SK-N-SH (cell line): ENCODE measurements around the gene KCNJ16. TPM values are rescaled to one million over a fixed set of nuclear protein-coding genes. Genes with fewer than 3 reads are reported as not detected.

Source experiments
- CTCF ChIA-PET: fragments of 300-600, 350-600 bp; formaldehyde crosslinking; extraction: SDS; loops from one replicate; lab custom pipeline; 2021; lab: Yijun Ruan, JAX
- POLR2A ChIA-PET: fragments of 350-600 bp; sonication (Branson Sonifier 250); formaldehyde crosslinking; extraction: SDS; loops from one replicate; lab custom pipeline; 2020; ENCODE audit warnings: antibody characterized with exemption, inconsistent platforms; lab: Yijun Ruan, JAX
- DNase-seq: peaks from one replicate; pipeline ENCODE4 v3.0.0; 2012
- H2AFZ ChIP-seq: fragments of 200-600 bp; sonication (generic); 2 replicates; pipeline ENCODE4 v1.8.1; 2016; ENCODE audit warnings: antibody characterized with exemption, mild to moderate bottlenecking, low read depth
- H3F3A ChIP-seq: fragments of 200-600 bp; sonication (generic); replicated peaks from 2 replicates; pipeline ENCODE3; 2016; ENCODE audit warnings: antibody characterized with exemption, mild to moderate bottlenecking; ENCODE audit not compliant: insufficient read depth
- H3K27ac ChIP-seq, 2 experiments: fragments of 200-500 bp in 1 of 2; fragments of 200-600 bp in 1 of 2; sonication (Bioruptor generic) in 1 of 2; sonication (generic), shearing (Covaris generic) in 1 of 2; 2 replicates each; pipeline versions ENCODE4 v1.5.1 to v1.6.1; 2014 to 2016; ENCODE audit warnings: low read depth in 2 of 2, inconsistent platforms in 1 of 2, low read length in 1 of 2, mild to moderate bottlenecking in 1 of 2, mixed read lengths in 1 of 2
- H3K27me3 ChIP-seq: fragments of 200-600 bp; sonication (generic), shearing (Covaris generic); 2 replicates; pipeline ENCODE4 v1.6.1; 2016; ENCODE audit warnings: mixed run types; ENCODE audit not compliant: insufficient read depth
- H3K36me3 ChIP-seq, 2 experiments: fragments of 200-500 bp in 1 of 2; fragments of 200-600 bp in 1 of 2; sonication (Bioruptor generic) in 1 of 2; sonication (generic) in 1 of 2; replicated peaks in 1 of 2; 2 replicates each; pipeline versions ENCODE3 to v1.5.1; 2014 to 2016; ENCODE audit warnings: low read length in 1 of 2, mild to moderate bottlenecking in 1 of 2; ENCODE audit not compliant: insufficient read depth in 2 of 2, control insufficient read depth in 1 of 2
- H3K4me1 ChIP-seq, 2 experiments: fragments of 200-500 bp in 1 of 2; fragments of 200-600 bp in 1 of 2; sonication (Bioruptor generic) in 1 of 2; sonication (generic), shearing (Covaris generic) in 1 of 2; 2 replicates each; pipeline versions ENCODE4 v1.5.1 to v1.6.1; 2014 to 2016; ENCODE audit warnings: low read depth in 1 of 2, low read length in 1 of 2, mixed run types in 1 of 2; ENCODE audit not compliant: insufficient read depth in 2 of 2, control insufficient read depth in 1 of 2
- H3K4me2 ChIP-seq: fragments of 200-600 bp; sonication (generic), shearing (Covaris generic); 2 replicates; pipeline ENCODE4 v1.6.1; 2017; ENCODE audit warnings: mixed run types
- H3K4me3 ChIP-seq, 2 experiments: fragments of 200-500 bp in 1 of 2; fragments of 200-600 bp in 1 of 2; sonication (Bioruptor generic) in 1 of 2; sonication (generic), shearing (Covaris generic) in 1 of 2; 2 replicates each; pipeline versions ENCODE4 v1.5.1 to v1.8.1; 2014 to 2016; ENCODE audit warnings: low read depth in 2 of 2, inconsistent platforms in 1 of 2, low read length in 1 of 2, mild to moderate bottlenecking in 1 of 2, mixed read lengths in 1 of 2, moderate library complexity in 1 of 2
- H3K79me2 ChIP-seq: fragments of 200-600 bp; sonication (generic); 2 replicates; pipeline ENCODE4 v1.8.1; 2017; ENCODE audit warnings: mild to moderate bottlenecking; ENCODE audit not compliant: insufficient read depth
- H3K9ac ChIP-seq: fragments of 200-600 bp; sonication (generic); 2 replicates; pipeline ENCODE4 v1.6.1; 2017; ENCODE audit warnings: mixed run types
- H3K9me2 ChIP-seq: fragments of 200-600 bp; sonication (generic); 2 replicates; pipeline ENCODE4 v1.6.1; 2017; ENCODE audit warnings: mixed run types
- H3K9me3 ChIP-seq: fragments of 200-600 bp; sonication (generic); 2 replicates; pipeline ENCODE4 v1.6.1; 2017; ENCODE audit warnings: mixed run types, mild to moderate bottlenecking, moderate library complexity
- H4K20me1 ChIP-seq: fragments of 200-600 bp; sonication (generic); 2 replicates; pipeline ENCODE4 v1.6.1; 2017; ENCODE audit warnings: mild to moderate bottlenecking, mixed run types; ENCODE audit not compliant: insufficient read depth
- CHD2 ChIP-seq: fragments of 150-350 bp; IDR thresholded peaks from 2 replicates; pipeline ENCODE4 v1.6.1; 2018; ENCODE audit warnings: low read length; ENCODE audit not compliant: partially characterized antibody
- ELF1 ChIP-seq: IDR thresholded peaks from 2 replicates; pipeline ENCODE4 v1.4.0; 2012
- FOXJ3 ChIP-seq: sonication (generic); formaldehyde crosslinking; IDR thresholded peaks from 2 replicates; pipeline ENCODE4 v1.5.1; 2020; ENCODE audit warnings: mild to moderate bottlenecking, missing genetic modification reagents
- FOXM1 ChIP-seq: IDR thresholded peaks from 2 replicates; pipeline ENCODE4 v1.4.0; 2012; ENCODE audit warnings: low read depth, mild to moderate bottlenecking
- GABPA ChIP-seq: IDR thresholded peaks from 2 replicates; pipeline ENCODE4 v1.4.0; 2012; ENCODE audit warnings: low read depth, mild to moderate bottlenecking
- GATA2 ChIP-seq: sonication (generic); formaldehyde crosslinking; IDR thresholded peaks from 2 replicates; pipeline ENCODE4 v1.5.0; 2020; ENCODE audit warnings: mild to moderate bottlenecking, missing genetic modification reagents
- IRF3 ChIP-seq: fragments of 150-350 bp; IDR thresholded peaks from 2 replicates; pipeline ENCODE4 v1.6.1; 2016; ENCODE audit warnings: mild to moderate bottlenecking, low read depth, low read length
- JUND ChIP-seq: IDR thresholded peaks from 2 replicates; pipeline ENCODE4 v1.4.0; 2012
- MAX ChIP-seq: IDR thresholded peaks from 2 replicates; pipeline ENCODE4 v1.4.0; 2012; ENCODE audit warnings: low read depth
- NFIC ChIP-seq: IDR thresholded peaks from 2 replicates; pipeline ENCODE4 v1.4.0; 2012; ENCODE audit warnings: borderline replicate concordance
- PBX3 ChIP-seq: IDR thresholded peaks from 2 replicates; pipeline ENCODE4; 2012
- POLR2AphosphoS5 ChIP-seq: IDR thresholded peaks from 2 replicates; pipeline ENCODE4 v1.6.1; 2012; ENCODE audit warnings: low read depth, low read length
- RAD21 ChIP-seq: IDR thresholded peaks from 2 replicates; pipeline ENCODE4 v1.6.1; 2012; ENCODE audit warnings: mild to moderate bottlenecking, low read length
- RCOR1 ChIP-seq: fragments of 150-350 bp; IDR thresholded peaks from 2 replicates; pipeline ENCODE4 v1.6.1; 2017; ENCODE audit warnings: antibody characterized with exemption, low read length
- RFX5 ChIP-seq: IDR thresholded peaks from 2 replicates; pipeline ENCODE4 v1.6.1; 2012; ENCODE audit warnings: mild to moderate bottlenecking, improper control_type of control experiment, low read length
- RXRA ChIP-seq: IDR thresholded peaks from 2 replicates; pipeline ENCODE4 v1.4.0; 2012; ENCODE audit warnings: low read depth, mild to moderate bottlenecking, borderline replicate concordance
- SMC3 ChIP-seq: IDR thresholded peaks from 2 replicates; pipeline ENCODE4 v1.6.1; 2012; ENCODE audit warnings: low read depth, low read length, improper control_type of control experiment
- TCF12 ChIP-seq: IDR thresholded peaks from 2 replicates; pipeline ENCODE4 v1.4.0; 2012
- TEAD4 ChIP-seq: IDR thresholded peaks from 2 replicates; pipeline ENCODE4 v1.4.0; 2012; ENCODE audit warnings: mild to moderate bottlenecking, borderline replicate concordance; ENCODE audit not compliant: insufficient read depth
- USF1 ChIP-seq: IDR thresholded peaks from 2 replicates; pipeline ENCODE4 v1.4.0; 2012; ENCODE audit warnings: low read depth, borderline replicate concordance
- USF2 ChIP-seq: fragments of 150-350 bp; IDR thresholded peaks from 2 replicates; pipeline ENCODE4 v1.6.1; 2017; ENCODE audit warnings: antibody characterized with exemption, low read length, low read depth, borderline replicate concordance
- ZBTB33 ChIP-seq: IDR thresholded peaks from 2 replicates; pipeline ENCODE4 v1.4.0; 2012; ENCODE audit warnings: low read depth, borderline replicate concordance
- WGBS: methylation state at CpG from one replicate; pipeline ENCODE4 v1.1.6; 2017; ENCODE audit warnings: low lambda C conversion rate; 5-methylcytosine and 5-hydroxymethylcytosine counted together
- polyA plus RNA-seq, 3 experiments: library from polyadenylated mRNA; depleted of rRNA; stranded (reverse); fragments of >200 nt; gene quantifications; 2 replicates each; pipeline ENCODE4 v1.2.3, GENCODE V29; 2012

The KCNJ16 gene
- polyA plus RNA-seq, 1 of the 3 experiments (the other 2 are of a cell fraction) = not detected

GRCh38 chr17:70059649-70060048 is 15.4 kb upstream of the KCNJ16 start (continued):
- TF ChIP-seq ZBTB33 = no peak
- no peak for TF ChIP-seq RCOR1
- TF ChIP-seq MAX = no peak
- no peak for TF ChIP-seq FOXM1
- no peak for TF ChIP-seq ELF1
- no peak for TF ChIP-seq SMC3

GRCh38 chr17:70060415-70060814 is 14.6 kb upstream of the KCNJ16 start:
- ChIA-PET POLR2A (no interaction called here), CTCF (no interaction called here)
- Histone ChIP-seq H3K4me1 (no peaks in the 10 kb centered on the region), H4K20me1 (no peaks in the 10 kb centered on the region), H2AFZ (no peak overlapping the region), H3K79me2 (no peaks in the 10 kb centered on the region), H3K9ac (no peak overlapping the region), H3F3A (no peaks in the 10 kb centered on the region), H3K9me2 (no peaks in the 10 kb centered on the region), H3K4me3 (no peak overlapping the region), H3K27ac (peak overlapping the region in 1 of 2 experiments; percentile 9; a peak in 1 of 4 replicates), H3K4me2 (no peak overlapping the region), H3K36me3 (no peaks in the 10 kb centered on the region), H3K9me3 (no peaks in the 10 kb centered on the region), H3K27me3 (no peaks in the 10 kb centered on the region)
- no peak for DNase-seq
- 58% methylated on average over 2 of the region's 2 CpGs for WGBS
- TF ChIP-seq TCF12 (peak; percentile 46; the same call in 1 of the 2 replicates), MAX (no peak), NFIC (peak; percentile 52)

- POLR2A ChIA-PET = no interaction called here
- Histone ChIP-seq H3K4me3 (no peak overlapping the region), H3K27ac (no peak overlapping the region), H2AFZ (no peak overlapping the region), H3K27me3 (no peaks in the 10 kb centered on the region), H3K9ac (no peak overlapping the region), H3K36me3 (no peaks in the 10 kb centered on the region), H3K9me3 (no peaks in the 10 kb centered on the region), H4K20me1 (no peaks in the 10 kb centered on the region), H3K9me2 (no peaks in the 10 kb centered on the region), H3K79me2 (no peaks in the 10 kb centered on the region), H3K4me1 (no peaks in the 10 kb centered on the region; a peak in 1 of 4 replicates), H3F3A (no peaks in the 10 kb centered on the region), H3K4me2 (no peak overlapping the region)
- CTCF ChIA-PET = interaction anchor here (0.7 kb wide), 1 partner anchor 9 kb away, joined by 4 read pairs; no protein-coding TSS in a partner anchor
- WGBS = 61% methylated on average over 5 of the region's 5 CpGs
- no peak for DNase-seq
- TF ChIP-seq CHD2 = no peak
- TF ChIP-seq TEAD4 = no peak
- no peak for TF ChIP-seq USF2
- TF ChIP-seq RFX5 = no peak
- TF ChIP-seq POLR2AphosphoS5 = no peak
- TF ChIP-seq RXRA = no peak
- TF ChIP-seq GATA2 (CRISPR knock-in tag) = no peak
- no peak for TF ChIP-seq USF1
- TF ChIP-seq IRF3 = no peak
- no peak for TF ChIP-seq FOXJ3 (CRISPR knock-in tag)
- no peak for TF ChIP-seq JUND
- no peak for TF ChIP-seq PBX3
- TF ChIP-seq GABPA = no peak
- TF ChIP-seq NFIC = no peak
- no peak for TF ChIP-seq RAD21
These were observed 7.9 kb upstream of the KCNJ16 start for GRCh38 chr17:70067134-70067533.
